Brain microvascular endothelial cell (primary cell): ENCODE data around the gene SCLY.

Experiments used
- DNase-seq: peaks from one replicate; pipeline ENCODE4 v3.0.0-alpha.2; 2020
- H3K27ac ChIP-seq: fragments of 250-450 bp; sonication (Bioruptor Pico); 2 replicates; pipeline ENCODE4 v1.5.1; 2020; ENCODE audit warnings: mild to moderate bottlenecking, moderate library complexity
- H3K27me3 ChIP-seq: fragments of 250-450 bp; sonication (Bioruptor Pico); replicated peaks from 2 replicates; pipeline ENCODE4 v1.5.1; 2020; ENCODE audit warnings: mild to moderate bottlenecking
- H3K36me3 ChIP-seq: fragments of 250-450 bp; sonication (Bioruptor Pico); replicated peaks from 2 replicates; pipeline ENCODE4 v1.5.1; 2020; ENCODE audit warnings: mild to moderate bottlenecking
- H3K4me3 ChIP-seq: 2 replicates; pipeline ENCODE4 v1.5.1; 2011; ENCODE audit warnings: low read depth, mild to moderate bottlenecking, control low read depth, low read length, moderate library complexity
- CTCF ChIP-seq: IDR thresholded peaks from 2 replicates; pipeline ENCODE4 v1.5.1; 2011; ENCODE audit warnings: low read depth, mild to moderate bottlenecking, moderate library complexity, low read length, control low read depth, inconsistent platforms; ENCODE audit errors: missing control alignments
- in situ Hi-C: cut with HindIII; loops from 2 replicates; pipeline ENCODE4 v1.10.0; 2017; ENCODE audit warnings: low sequenced_read_pairs, low pct_ligation_motif_present

SCLY gene

GRCh38 chr2:238090887-238091286 is 30.1 kb downstream of the SCLY start:
- no peaks in the 10 kb centered on the region for H3K27me3 ChIP-seq
- in situ Hi-C loops = no loop called here
- TF ChIP-seq CTCF = no peak
- no peaks in the 10 kb centered on the region for H3K36me3 ChIP-seq
- H3K27ac ChIP-seq = no peak overlapping the region
- no peak overlapping the region for H3K4me3 ChIP-seq
- no peak for DNase-seq

GRCh38 chr2:238091436-238092060 is 30.7 kb downstream of the SCLY start:
- no peak for TF ChIP-seq CTCF
- DNase-seq = no peak
- no peaks in the 10 kb centered on the region for H3K36me3 ChIP-seq
- H3K27me3 ChIP-seq = no peaks in the 10 kb centered on the region
- in situ Hi-C loops = no loop called here
- no peak overlapping the region for H3K27ac ChIP-seq
- H3K4me3 ChIP-seq = no peak overlapping the region

GRCh38 chr2:238092486-238093035 is 31.8 kb downstream of the SCLY start:
- Histone ChIP-seq H3K27me3 (no peaks in the 10 kb centered on the region), H3K36me3 (no peaks in the 10 kb centered on the region), H3K27ac (no peak overlapping the region), H3K4me3 (no peak overlapping the region)
- DNase-seq = no peak
- no peak for TF ChIP-seq CTCF
- in situ Hi-C loops = no loop called here

GRCh38 chr2:238093181-238094140 is 32.7 kb downstream of the SCLY start:
- DNase-seq = no peak
- in situ Hi-C loops = no loop called here
- TF ChIP-seq CTCF = no peak
- no peak overlapping the region for H3K4me3 ChIP-seq
- no peak overlapping the region for H3K27ac ChIP-seq
- H3K36me3 ChIP-seq = no peaks in the 10 kb centered on the region
- no peaks in the 10 kb centered on the region for H3K27me3 ChIP-seq

- Histone ChIP-seq H3K4me3 (no peak overlapping the region), H3K27ac (no peak overlapping the region), H3K27me3 (no peaks in the 10 kb centered on the region), H3K36me3 (no peaks in the 10 kb centered on the region)
- no peak for TF ChIP-seq CTCF
- no peak for DNase-seq
- in situ Hi-C loops = no loop called here
Observed at GRCh38 chr2:238094438-238095022, 33.7 kb downstream of the SCLY start.
